Kidney epithelial cell (primary cell): ENCODE data around the gene PDE3A. TPM values are rescaled to one million over a fixed set of nuclear protein-coding genes. Genes with fewer than 3 reads are reported as not detected.

Experiments used
- DNase-seq: peaks from one replicate; pipeline ENCODE4 v3.0.0-alpha.2; 2010; ENCODE audit warnings: low read depth
- H3K27me3 ChIP-seq: 2 replicates; pipeline ENCODE4 v1.6.0; 2011; ENCODE audit warnings: low read length; ENCODE audit not compliant: control insufficient read depth, insufficient read depth
- H3K36me3 ChIP-seq: 2 replicates; pipeline ENCODE4 v1.5.1; 2011; ENCODE audit warnings: low read length; ENCODE audit not compliant: control insufficient read depth, insufficient read depth
- H3K4me3 ChIP-seq: 2 replicates; pipeline ENCODE4 v1.5.1; 2011; ENCODE audit warnings: low read depth, mild to moderate bottlenecking, control low read depth, low read length
- CTCF ChIP-seq: IDR thresholded peaks from 2 replicates; pipeline ENCODE4 v1.5.1; 2011; ENCODE audit warnings: mild to moderate bottlenecking, moderate library complexity, low read length, control low read depth, inconsistent platforms; ENCODE audit not compliant: insufficient read depth, poor library complexity, severe bottlenecking
- total RNA-seq: library from RNA; depleted of rRNA; stranded (reverse); fragments of >200 nt; gene quantifications from 2 replicates; pipeline ENCODE4 v1.2.3, GENCODE V29; 2015

PDE3A gene
- total RNA-seq, 1 donor from 2014 or later: 1.8 TPM

- DNase-seq: no peak
- Histone ChIP-seq H3K27me3 (no peaks in the 10 kb centered on the region), H3K36me3 (no peaks in the 10 kb centered on the region), H3K4me3 (no peak overlapping the region)
- no peak for TF ChIP-seq CTCF
These were observed 70.0 kb downstream of the PDE3A start for GRCh38 chr12:20438299-20438779.

- no peak for TF ChIP-seq CTCF
- Histone ChIP-seq H3K27me3 (no peaks in the 10 kb centered on the region), H3K4me3 (no peak overlapping the region), H3K36me3 (no peaks in the 10 kb centered on the region)
- no peak for DNase-seq
These were observed 71.3 kb downstream of the PDE3A start for GRCh38 chr12:20439626-20440025.

- no peak overlapping the region for H3K4me3 ChIP-seq
- H3K27me3 ChIP-seq: no peaks in the 10 kb centered on the region
- DNase-seq: no peak
- H3K36me3 ChIP-seq: no peaks in the 10 kb centered on the region
- TF ChIP-seq CTCF: no peak
These were observed 72.1 kb downstream of the PDE3A start for GRCh38 chr12:20440408-20440807.

GRCh38 chr12:20442322-20442721 is 74.0 kb downstream of the PDE3A start:
- Histone ChIP-seq H3K36me3 (no peaks in the 10 kb centered on the region), H3K27me3 (no peaks in the 10 kb centered on the region), H3K4me3 (no peak overlapping the region)
- DNase-seq: no peak
- TF ChIP-seq CTCF: no peak

- H3K4me3 ChIP-seq: no peak overlapping the region
- H3K36me3 ChIP-seq: no peaks in the 10 kb centered on the region
- no peaks in the 10 kb centered on the region for H3K27me3 ChIP-seq
- no peak for TF ChIP-seq CTCF
- no peak for DNase-seq
These were observed 74.9 kb downstream of the PDE3A start for GRCh38 chr12:20443255-20443654.

GRCh38 chr12:20443792-20444191 is 75.5 kb downstream of the PDE3A start:
- Histone ChIP-seq H3K4me3 (no peak overlapping the region), H3K36me3 (no peaks in the 10 kb centered on the region), H3K27me3 (no peaks in the 10 kb centered on the region)
- TF ChIP-seq CTCF: no peak
- no peak for DNase-seq
